Measurements from ENCODE around the gene CSNK2B.

GRCh38 chr6:31627690-31628287 lies 38.1 kb upstream of the CSNK2B start:
- no peak for TF ChIP-seq CTCF (IDR thresholded peaks at IDR 0.05)
- TF ChIP-seq POLR2A (IDR thresholded peaks at IDR 0.05), result no peak
- TF ChIP-seq POLR2AphosphoS5 (IDR thresholded peaks at IDR 0.05), result no peak

Data from suprapubic skin (tissue), 4 donors.